GM21825 (cell line): ENCODE data around the gene WDR86.

ENCODE experiments used
- ATAC-seq: cut with Tn5 transposase; IDR thresholded peaks from one replicate; pipeline ENCODE4 v1.9.1; 2021; ENCODE audit warnings: mild to moderate bottlenecking, moderate library complexity; ENCODE audit not compliant: unreplicated experiment

WDR86 gene, protein sequence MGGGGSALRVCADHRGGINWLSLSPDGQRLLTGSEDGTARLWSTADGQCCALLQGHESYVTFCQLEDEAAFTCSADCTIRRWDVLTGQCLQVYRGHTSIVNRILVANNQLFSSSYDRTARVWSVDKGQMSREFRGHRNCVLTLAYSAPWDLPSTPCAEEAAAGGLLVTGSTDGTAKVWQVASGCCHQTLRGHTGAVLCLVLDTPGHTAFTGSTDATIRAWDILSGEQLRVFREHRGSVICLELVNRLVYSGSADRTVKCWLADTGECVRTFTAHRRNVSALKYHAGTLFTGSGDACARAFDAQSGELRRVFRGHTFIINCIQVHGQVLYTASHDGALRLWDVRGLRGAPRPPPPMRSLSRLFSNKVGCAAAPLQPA

DNA sequence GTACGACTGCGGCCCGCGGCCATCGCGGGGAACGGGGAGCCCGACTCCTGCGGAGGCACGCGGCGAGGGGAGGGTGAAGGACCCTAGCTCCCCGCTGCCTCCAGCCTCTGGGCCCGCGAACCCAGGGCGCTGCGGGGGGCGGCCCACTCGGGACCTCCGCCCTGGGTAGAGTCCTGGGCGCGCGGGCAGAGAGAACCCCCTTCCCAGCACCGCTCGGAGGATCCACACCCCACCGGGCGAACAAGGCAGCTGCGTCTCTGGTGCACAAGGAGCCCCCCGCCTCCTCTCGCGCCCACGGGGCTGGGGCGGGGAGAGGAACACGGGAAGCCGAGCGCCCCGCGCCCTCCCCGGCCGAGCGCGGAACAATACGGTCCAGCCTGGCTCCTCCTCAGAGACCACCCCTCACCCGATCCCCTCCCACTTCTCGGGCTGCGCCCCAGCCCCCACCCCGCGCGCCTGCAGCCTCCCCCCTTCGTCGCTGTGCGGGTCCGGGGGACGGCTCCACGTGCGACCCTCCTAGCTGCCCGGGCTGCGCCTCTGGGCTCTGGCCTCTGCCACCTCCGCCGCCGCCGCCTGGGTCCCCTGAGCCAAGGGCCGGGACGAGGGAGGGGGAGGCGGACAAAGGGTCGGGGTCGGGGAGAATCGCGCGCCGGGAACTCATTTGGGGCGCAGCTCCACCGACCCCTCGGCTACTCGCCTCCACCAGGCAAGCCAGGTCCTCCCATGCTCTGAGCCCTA is at the start of gene WDR86:
WDR86 (minus strand) TSS at position 372 of the 738 bp plus-strand sequence. CDS start 449 bp downstream, outside the sequence.
- ATAC-seq: no peak

DNA sequence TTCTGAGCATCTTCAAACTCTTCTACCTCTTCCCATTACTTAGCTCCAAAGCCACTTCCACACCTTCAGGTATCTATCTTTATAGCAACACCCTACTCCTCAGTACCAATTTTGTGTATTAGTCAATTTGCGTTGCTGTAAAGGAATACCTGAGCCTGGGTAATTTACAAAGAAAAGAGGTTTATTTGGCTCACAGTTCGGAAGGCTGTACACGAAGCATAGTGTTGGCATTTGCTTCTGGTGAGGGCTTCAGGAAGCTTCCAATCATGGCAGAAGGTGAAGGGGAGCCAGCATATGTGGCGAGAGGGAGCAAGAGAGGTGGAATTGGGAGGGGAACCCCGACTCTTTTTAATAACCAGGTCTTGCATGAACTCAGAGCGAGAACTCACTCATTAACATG is 47.7 kb upstream of the WDR86 start:
- ATAC-seq: no peak

DNA sequence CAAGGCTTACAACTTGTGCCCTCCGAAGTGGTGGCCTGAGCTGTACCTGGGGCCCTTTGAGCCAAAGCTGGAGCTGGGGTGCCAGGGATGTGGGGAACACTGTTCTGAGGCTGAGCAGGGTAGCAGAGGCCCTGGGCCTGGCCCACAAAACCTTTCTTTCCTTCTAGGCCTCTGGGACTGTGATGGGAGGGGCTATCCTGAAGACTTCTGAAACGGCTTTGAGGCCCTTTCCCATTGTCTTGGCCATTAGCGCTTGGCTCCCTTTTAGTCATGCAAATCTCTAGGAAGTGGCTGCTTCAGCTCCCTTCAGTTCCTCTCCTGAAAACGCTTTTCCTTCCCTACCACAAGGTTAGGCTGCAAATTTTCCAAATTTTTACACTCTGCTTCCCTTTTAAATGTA is 46.9 kb upstream of the WDR86 start:
- ATAC-seq: no peak

DNA sequence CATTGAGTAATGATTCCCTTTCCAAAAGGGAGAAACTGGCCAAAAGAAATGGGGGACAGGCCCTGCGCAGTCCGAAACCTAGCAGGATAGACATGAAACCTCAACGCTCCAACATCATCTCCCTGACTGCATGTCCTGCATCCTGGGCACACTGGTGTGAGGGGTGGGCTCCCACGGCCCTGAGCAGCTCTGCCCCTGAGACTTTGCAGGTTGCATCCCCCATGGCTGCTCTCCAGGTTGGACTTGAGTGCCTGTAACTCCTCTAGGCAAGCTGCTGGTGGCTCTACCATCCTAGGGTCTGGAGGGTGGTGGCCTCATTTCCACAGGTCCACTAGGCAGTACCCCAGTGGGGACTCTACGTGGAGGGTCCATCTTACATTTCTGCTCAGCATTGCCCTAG is 46.4 kb upstream of the WDR86 start:
- ATAC-seq: no peak

GRCh38 chr7:151455690-151456089 is 45.9 kb upstream of the WDR86 start:
- ATAC-seq: no peak

GRCh38 chr7:151454932-151455530 is 45.2 kb upstream of the WDR86 start:
- ATAC-seq: no peak

GRCh38 chr7:151454305-151454704 is 44.5 kb upstream of the WDR86 start:
- no peak for ATAC-seq

DNA sequence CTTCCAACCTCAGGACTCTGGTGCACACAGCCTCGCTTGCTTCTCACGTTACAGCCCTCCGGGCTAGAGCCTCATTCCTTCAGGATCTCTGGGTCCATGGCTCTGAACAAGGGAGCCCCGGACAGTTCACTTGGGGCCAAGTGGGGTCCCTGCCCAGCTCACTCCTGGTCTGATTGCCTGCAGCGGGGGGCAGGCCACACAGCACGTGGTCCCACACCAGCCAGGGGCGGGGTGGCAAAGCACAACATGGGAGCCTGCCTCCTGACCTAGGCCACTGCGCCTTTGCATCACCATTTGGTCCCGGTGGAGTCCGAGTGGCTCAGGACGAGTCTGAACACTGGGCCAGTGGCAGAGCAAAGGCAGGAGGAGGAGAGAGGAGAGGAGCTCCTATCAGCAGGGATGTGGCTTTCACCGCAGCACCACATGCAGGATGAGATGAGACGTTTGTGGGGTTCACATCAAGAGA is 43.5 kb upstream of the WDR86 start:
- no peak for ATAC-seq

GRCh38 chr7:151452680-151453325 is 43.0 kb upstream of the WDR86 start:
- ATAC-seq: no peak

- ATAC-seq: no peak
These were observed 42.1 kb upstream of the WDR86 start for GRCh38 chr7:151451626-151452571.

- ATAC-seq: no peak
These were observed 41.3 kb upstream of the WDR86 start for GRCh38 chr7:151451156-151451555.

GRCh38 chr7:151449990-151450389 is 40.2 kb upstream of the WDR86 start:
- no peak for ATAC-seq

- ATAC-seq: no peak
These were observed 38.7 kb upstream of the WDR86 start for GRCh38 chr7:151448261-151449252.

- ATAC-seq: no peak
These were observed 38.0 kb upstream of the WDR86 start for GRCh38 chr7:151447901-151448260.

DNA sequence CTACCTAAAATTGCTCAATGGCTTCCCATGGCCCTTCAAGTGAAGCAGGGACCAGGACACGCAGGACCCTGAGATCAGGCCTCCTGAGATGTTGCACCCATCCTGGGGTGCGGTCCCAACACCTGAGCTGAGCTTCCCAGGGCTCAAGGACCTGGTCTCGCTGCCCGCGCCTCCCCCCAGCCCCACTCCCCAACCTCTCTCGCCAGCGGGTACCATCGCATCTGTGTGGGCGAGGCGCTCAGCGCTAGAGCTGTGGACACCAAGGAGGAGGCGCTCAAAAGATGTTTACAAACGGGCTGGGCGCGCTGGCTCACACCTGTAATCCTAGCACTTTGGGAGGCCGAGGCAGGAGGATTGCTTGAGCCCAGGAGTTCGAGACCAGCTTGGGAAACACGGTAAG is 37.5 kb upstream of the WDR86 start:
- no peak for ATAC-seq

DNA sequence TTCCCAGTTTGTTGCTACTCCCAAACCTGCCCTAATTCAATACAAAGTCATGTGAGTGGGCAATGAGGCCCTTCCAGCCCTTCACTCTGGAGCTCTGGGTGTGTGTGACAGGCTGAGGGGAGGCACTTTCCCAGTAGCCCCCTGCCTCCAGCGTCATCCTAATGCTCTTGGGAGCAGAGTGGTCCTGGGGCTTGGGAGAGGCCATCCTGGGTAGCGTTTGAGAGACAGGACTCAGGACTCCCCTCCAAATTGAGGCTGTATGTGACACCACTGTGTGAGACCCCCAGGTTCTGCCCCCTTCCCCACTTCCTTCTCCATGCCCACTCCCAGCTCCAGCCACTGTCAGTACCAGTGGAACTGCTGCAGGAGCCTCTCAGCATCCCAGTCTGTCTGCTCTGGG is 36.6 kb upstream of the WDR86 start:
- no peak for ATAC-seq

- ATAC-seq: no peak
These were observed 34.8 kb upstream of the WDR86 start for GRCh38 chr7:151444632-151445031.

DNA sequence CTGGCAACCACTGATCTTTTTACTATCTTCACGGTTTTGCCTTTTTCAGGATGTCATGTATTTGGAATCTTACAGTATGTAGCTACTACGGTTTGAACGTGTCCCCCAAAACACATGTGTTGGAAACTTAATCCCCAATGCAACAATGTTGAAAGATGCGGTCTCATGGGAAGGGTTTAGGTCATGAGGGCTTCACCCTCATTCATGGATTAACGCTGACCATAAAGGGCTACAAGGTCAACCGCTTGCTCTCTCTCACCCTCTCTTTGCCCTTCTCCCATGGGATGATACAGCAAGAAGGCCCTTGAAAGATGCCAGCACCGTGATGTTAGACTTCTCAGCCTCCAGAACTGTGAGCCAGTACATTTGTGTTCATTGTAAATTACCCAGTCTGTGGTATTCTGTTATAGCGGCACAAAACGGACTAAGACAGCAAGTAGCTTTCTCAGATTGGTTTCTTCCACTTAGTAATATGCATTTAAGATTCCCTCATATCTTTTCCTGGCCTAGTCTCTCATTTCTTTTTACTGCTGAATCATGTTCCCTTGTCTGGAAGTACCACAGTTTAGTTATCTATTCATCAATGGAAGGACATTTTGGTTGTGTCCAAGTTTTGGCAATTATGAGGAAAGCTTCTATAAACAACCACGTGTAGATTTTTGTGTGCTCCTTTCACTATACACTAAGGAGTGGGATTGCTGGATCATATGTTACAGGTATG is 33.1 kb upstream of the WDR86 start:
- ATAC-seq: no peak
